ENCODE results near the gene HSD17B7.
"Not testable (repeated sequence)": the region's sequence is repeated elsewhere in the genome, so short reads cannot be mapped to it uniquely, and the experiment has no call there.

HSD17B7 gene

DNA sequence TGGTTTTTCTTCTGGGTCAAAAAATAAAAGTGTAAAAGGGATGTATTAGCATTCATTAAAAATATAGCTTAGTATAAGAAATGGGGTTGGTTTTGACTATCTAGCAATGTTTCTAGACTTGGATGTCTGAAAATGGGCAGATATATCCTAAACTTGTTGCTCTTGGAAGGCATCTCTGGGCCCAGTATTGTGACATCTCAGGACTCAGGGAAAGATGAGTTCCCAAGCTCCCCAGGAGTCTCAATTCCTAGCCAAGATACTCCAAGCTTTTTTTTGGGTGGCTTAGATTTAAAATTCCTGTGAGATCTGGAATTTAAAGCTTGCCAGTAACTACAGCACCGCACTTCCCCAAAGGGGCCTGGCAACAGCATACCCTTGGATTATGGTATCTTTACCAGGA, 11.5 kb upstream of the HSD17B7 start:
- Histone ChIP-seq H3K9me3 (ENCODE audit: low read length) (no peaks in the 10 kb centered on the region), H2AFZ (ENCODE audit: low read depth, low read length) (no peak overlapping the region), H3K4me1 (ENCODE audit: insufficient read depth, low read length) (no peaks in the 10 kb centered on the region), H3K36me3 (ENCODE audit: insufficient read depth, low read length) (no peaks in the 10 kb centered on the region), H3K4me3 (ENCODE audit: low read length) (no peak overlapping the region), H3K27me3 (ENCODE audit: insufficient read depth, low read length) (no peaks in the 10 kb centered on the region)

- Histone ChIP-seq H3K9me3 (ENCODE audit: low read length) (no peaks in the 10 kb centered on the region), H2AFZ (ENCODE audit: low read depth, low read length) (no peak overlapping the region), H3K36me3 (ENCODE audit: insufficient read depth, low read length) (no peaks in the 10 kb centered on the region), H3K4me3 (ENCODE audit: low read length) (no peak overlapping the region), H3K27me3 (ENCODE audit: insufficient read depth, low read length) (no peaks in the 10 kb centered on the region), H3K4me1 (ENCODE audit: insufficient read depth, low read length) (peaks cover 2% of the 10 kb centered on the region)
These were observed 7.8 kb upstream of the HSD17B7 start for GRCh38 chr1:162782671-162783070.

DNA sequence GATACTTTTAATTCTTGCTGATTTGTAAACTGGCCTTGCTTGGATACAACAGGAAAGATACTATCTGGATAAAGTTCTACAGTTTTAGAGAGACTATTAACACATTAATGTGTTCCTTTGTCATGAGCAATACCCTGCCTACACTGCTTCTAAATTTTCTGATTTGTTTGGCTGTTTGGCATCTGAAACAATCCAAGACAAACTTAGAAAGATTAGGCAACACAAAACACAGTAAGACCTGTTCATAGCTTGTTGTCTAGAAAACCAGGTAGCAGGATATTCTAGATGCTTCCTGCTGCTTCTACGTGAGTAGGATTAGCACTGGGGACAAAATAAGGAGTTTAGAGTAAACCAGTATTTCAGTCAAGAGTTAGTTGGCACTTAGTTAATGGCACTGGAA, 5.6 kb upstream of the HSD17B7 start:
- H2AFZ ChIP-seq (ENCODE audit: low read depth, low read length); H3K4me3 ChIP-seq (ENCODE audit: low read length); H3K36me3 ChIP-seq (ENCODE audit: insufficient read depth, low read length); H3K27me3 ChIP-seq (ENCODE audit: insufficient read depth, low read length); H3K4me1 ChIP-seq (ENCODE audit: insufficient read depth, low read length); H3K9me3 ChIP-seq (ENCODE audit: low read length): not testable (repeated sequence)

DNA sequence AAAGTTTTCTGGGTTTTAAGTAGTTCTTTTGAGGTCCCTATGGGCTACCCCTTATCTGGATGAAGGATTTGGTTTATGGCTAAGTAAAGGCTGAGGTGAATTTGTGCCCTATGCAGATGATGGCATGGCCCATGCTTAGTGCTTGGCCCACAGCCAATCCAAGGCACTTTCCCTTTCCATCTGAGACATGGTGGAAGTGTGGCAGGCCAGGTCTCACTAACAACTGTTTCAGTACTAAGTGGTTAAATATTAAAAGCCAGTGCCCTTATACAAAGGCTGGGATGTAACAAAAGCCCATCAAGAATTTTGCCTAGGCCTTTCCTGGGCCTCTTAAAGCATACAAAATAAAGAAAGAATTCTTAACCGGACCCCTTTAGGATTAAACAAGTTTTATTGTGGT, 1.7 kb upstream of the HSD17B7 start:
- not testable (repeated sequence) for H3K36me3 ChIP-seq (ENCODE audit: insufficient read depth, low read length); H3K27me3 ChIP-seq (ENCODE audit: insufficient read depth, low read length); H3K9me3 ChIP-seq (ENCODE audit: low read length); H3K4me3 ChIP-seq (ENCODE audit: low read length); H2AFZ ChIP-seq (ENCODE audit: low read depth, low read length); H3K4me1 ChIP-seq (ENCODE audit: insufficient read depth, low read length)

DNA sequence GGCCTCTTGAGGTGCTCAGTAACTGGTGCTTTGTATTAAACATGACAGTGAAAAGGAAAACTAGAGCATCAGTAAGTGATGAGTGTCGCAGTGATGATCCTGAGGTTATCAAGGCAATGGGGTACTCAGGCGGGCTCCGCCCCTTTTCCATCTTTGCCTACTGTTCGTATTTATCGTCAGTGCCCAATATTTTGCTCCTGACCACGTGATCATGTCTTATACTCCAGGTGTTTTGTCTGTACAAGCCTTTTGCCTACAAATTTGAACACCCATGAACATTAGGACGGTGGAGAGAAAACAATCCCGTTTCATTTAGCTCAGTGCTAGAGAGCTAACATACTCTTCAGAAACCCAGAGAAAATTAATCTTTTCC, 469 bp downstream of the HSD17B7 start:
- not testable (repeated sequence) for H2AFZ ChIP-seq (ENCODE audit: low read depth, low read length); H3K27me3 ChIP-seq (ENCODE audit: insufficient read depth, low read length); H3K9me3 ChIP-seq (ENCODE audit: low read length); H3K4me1 ChIP-seq (ENCODE audit: insufficient read depth, low read length)
- peaks cover 11% of the 10 kb centered on the region for H3K36me3 ChIP-seq (ENCODE audit: insufficient read depth, low read length)
- peak overlapping the region; percentile 60 for H3K4me3 ChIP-seq (ENCODE audit: low read length)

- H3K4me1 ChIP-seq (ENCODE audit: insufficient read depth, low read length); H3K27me3 ChIP-seq (ENCODE audit: insufficient read depth, low read length); H3K9me3 ChIP-seq (ENCODE audit: low read length); H2AFZ ChIP-seq (ENCODE audit: low read depth, low read length); H3K4me3 ChIP-seq (ENCODE audit: low read length): not testable (repeated sequence)
- peaks cover 18% of the 10 kb centered on the region for H3K36me3 ChIP-seq (ENCODE audit: insufficient read depth, low read length)
These were observed 3.8 kb downstream of the HSD17B7 start for GRCh38 chr1:162794284-162794683.

DNA sequence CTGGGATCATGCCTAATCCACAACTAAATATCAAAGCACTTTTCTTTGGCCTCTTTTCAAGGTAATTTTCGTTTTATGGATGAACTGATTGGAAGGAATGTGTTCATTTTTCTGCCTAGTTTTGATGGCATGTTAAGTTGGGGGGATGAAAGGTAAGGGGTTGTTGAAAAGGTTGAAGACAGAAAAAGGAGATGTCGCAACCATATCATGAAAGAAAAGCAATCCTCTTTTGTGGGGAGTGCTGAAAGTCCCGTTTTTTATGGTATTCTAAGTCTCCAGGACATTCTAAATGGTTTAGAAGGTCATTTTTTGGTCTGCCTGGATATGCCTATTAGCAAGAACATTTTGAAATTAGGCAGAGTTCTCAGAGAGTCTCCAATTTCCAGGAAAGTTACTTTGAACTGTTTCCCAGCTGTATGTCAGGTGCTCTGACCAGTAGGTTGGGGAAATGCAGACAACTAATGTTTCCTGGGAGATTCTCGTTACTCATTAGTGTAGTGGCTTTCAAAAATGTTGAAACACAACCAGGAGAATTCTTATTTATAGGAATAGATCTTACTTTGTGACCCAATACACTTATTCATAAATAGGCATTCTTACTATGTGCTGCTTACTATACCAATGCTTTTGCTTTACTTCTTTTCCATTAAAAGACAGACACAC, 6.2 kb downstream of the HSD17B7 start:
- H3K4me3 ChIP-seq (ENCODE audit: low read length); H2AFZ ChIP-seq (ENCODE audit: low read depth, low read length); H3K9me3 ChIP-seq (ENCODE audit: low read length); H3K4me1 ChIP-seq (ENCODE audit: insufficient read depth, low read length); H3K27me3 ChIP-seq (ENCODE audit: insufficient read depth, low read length): not testable (repeated sequence)
- peaks cover 33% of the 10 kb centered on the region for H3K36me3 ChIP-seq (ENCODE audit: insufficient read depth, low read length)

GRCh38 chr1:162799995-162800830, 9.7 kb downstream of the HSD17B7 start:
- H3K36me3 ChIP-seq (ENCODE audit: insufficient read depth, low read length) = peaks cover 41% of the 10 kb centered on the region
- not testable (repeated sequence) for H3K9me3 ChIP-seq (ENCODE audit: low read length); H2AFZ ChIP-seq (ENCODE audit: low read depth, low read length)

DNA sequence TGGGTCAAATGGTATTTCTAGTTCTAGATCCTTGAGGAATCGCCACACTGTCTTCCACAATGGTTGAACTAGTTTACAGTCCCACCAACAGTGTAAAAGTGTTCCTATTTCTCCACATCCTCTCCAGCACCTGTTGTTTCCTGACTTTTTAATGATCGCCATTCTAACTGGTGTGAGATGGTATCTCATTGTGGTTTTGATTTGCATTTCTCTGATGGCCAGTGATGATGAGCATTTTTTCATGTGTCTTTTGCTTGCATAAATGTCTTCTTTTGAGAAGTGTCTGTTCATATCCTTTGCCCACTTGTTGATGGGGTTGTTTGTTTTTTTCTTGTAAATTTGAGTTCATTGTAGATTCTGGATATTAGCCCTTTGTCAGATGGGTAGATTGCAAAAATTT, 17.0 kb downstream of the HSD17B7 start:
- not testable (repeated sequence) for H3K4me1 ChIP-seq (ENCODE audit: insufficient read depth, low read length); H3K27me3 ChIP-seq (ENCODE audit: insufficient read depth, low read length); H2AFZ ChIP-seq (ENCODE audit: low read depth, low read length); H3K9me3 ChIP-seq (ENCODE audit: low read length); H3K4me3 ChIP-seq (ENCODE audit: low read length)
- peaks cover 30% of the 10 kb centered on the region for H3K36me3 ChIP-seq (ENCODE audit: insufficient read depth, low read length)

More at GRCh38 chr1:162799995-162800830, 9.7 kb downstream of the HSD17B7 start:
- not testable (repeated sequence) for H3K4me3 ChIP-seq (ENCODE audit: low read length); H3K4me1 ChIP-seq (ENCODE audit: insufficient read depth, low read length); H3K27me3 ChIP-seq (ENCODE audit: insufficient read depth, low read length)

- H3K9me3 ChIP-seq (ENCODE audit: low read length); H3K36me3 ChIP-seq (ENCODE audit: insufficient read depth, low read length); H3K27me3 ChIP-seq (ENCODE audit: insufficient read depth, low read length); H3K4me1 ChIP-seq (ENCODE audit: insufficient read depth, low read length); H2AFZ ChIP-seq (ENCODE audit: low read depth, low read length); H3K4me3 ChIP-seq (ENCODE audit: low read length): not testable (repeated sequence)
These were observed 21.9 kb downstream of the HSD17B7 start for GRCh38 chr1:162812357-162812756.

- H3K4me3 ChIP-seq (ENCODE audit: low read length); H3K4me1 ChIP-seq (ENCODE audit: insufficient read depth, low read length); H3K9me3 ChIP-seq (ENCODE audit: low read length); H3K27me3 ChIP-seq (ENCODE audit: insufficient read depth, low read length); H3K36me3 ChIP-seq (ENCODE audit: insufficient read depth, low read length); H2AFZ ChIP-seq (ENCODE audit: low read depth, low read length): not testable (repeated sequence)
These were observed 27.6 kb downstream of the HSD17B7 start for GRCh38 chr1:162818136-162818535.

GRCh38 chr1:162818666-162819065, 28.2 kb downstream of the HSD17B7 start:
- H2AFZ ChIP-seq (ENCODE audit: low read depth, low read length); H3K4me3 ChIP-seq (ENCODE audit: low read length); H3K9me3 ChIP-seq (ENCODE audit: low read length); H3K36me3 ChIP-seq (ENCODE audit: insufficient read depth, low read length); H3K27me3 ChIP-seq (ENCODE audit: insufficient read depth, low read length); H3K4me1 ChIP-seq (ENCODE audit: insufficient read depth, low read length): not testable (repeated sequence)

- H2AFZ ChIP-seq (ENCODE audit: low read depth, low read length) = no peak overlapping the region
- H3K4me1 ChIP-seq (ENCODE audit: insufficient read depth, low read length) = peaks cover 6% of the 10 kb centered on the region
- no peaks in the 10 kb centered on the region for H3K36me3 ChIP-seq (ENCODE audit: insufficient read depth, low read length)
- no peaks in the 10 kb centered on the region for H3K27me3 ChIP-seq (ENCODE audit: insufficient read depth, low read length)
- H3K9me3 ChIP-seq (ENCODE audit: low read length) = no peaks in the 10 kb centered on the region
- H3K4me3 ChIP-seq (ENCODE audit: low read length) = peak overlapping the region; percentile 36
These were observed 32.1 kb downstream of the HSD17B7 start for GRCh38 chr1:162822391-162823200.

Measured in neuron (in vitro differentiated cells).